Calu3 (cell line): ENCODE measurements around the gene TPST1. TPM values are rescaled to one million over a fixed set of nuclear protein-coding genes. Genes with fewer than 3 reads are reported as not detected.

Experiments
- BruUV-seq: library from RNA; stranded (reverse); fragments of 400-500 nt; replicated peaks from 2 replicates; lab custom pipeline; 2021; lab: Mats Ljungman, UMichigan
- CTCF ChIA-PET: fragments of 300-600 bp; sonication (Branson Sonifier 250); formaldehyde crosslinking; loops from one replicate; lab custom pipeline; 2022; ENCODE audit warnings: antibody characterized with exemption; lab: Charles Lee
- DNase-seq: peaks from one replicate; pipeline ENCODE4 v3.0.0; 2022
- H3K27ac Mint-ChIP-seq: one replicate; pipeline ENCODE4 v1.8.0; 2022; ENCODE audit warnings: mixed read lengths; ENCODE audit not compliant: unreplicated experiment
- H3K27me3 Mint-ChIP-seq: one replicate; pipeline ENCODE4 v1.8.0; 2022; ENCODE audit warnings: mixed read lengths; ENCODE audit not compliant: unreplicated experiment
- H3K36me3 Mint-ChIP-seq: one replicate; pipeline ENCODE4 v1.8.0; 2022; ENCODE audit warnings: mild to moderate bottlenecking, moderate library complexity, mixed read lengths; ENCODE audit not compliant: insufficient read depth, unreplicated experiment
- H3K4me1 Mint-ChIP-seq: one replicate; pipeline ENCODE4 v1.8.0; 2022; ENCODE audit warnings: mild to moderate bottlenecking, low read depth, mixed read lengths; ENCODE audit not compliant: unreplicated experiment
- H3K4me3 Mint-ChIP-seq: one replicate; pipeline ENCODE4 v1.8.0; 2022; ENCODE audit warnings: mild to moderate bottlenecking, low read depth, moderate library complexity, mixed read lengths; ENCODE audit not compliant: unreplicated experiment
- H3K9me3 Mint-ChIP-seq: one replicate; pipeline ENCODE4 v1.8.0; 2022; ENCODE audit warnings: low read depth, mixed read lengths; ENCODE audit not compliant: unreplicated experiment
- intact Hi-C: fragments of 100-400 bp; cut with micrococcal nuclease; formaldehyde crosslinking; loops from one replicate; pipeline ENCODE4 v1.10.0; 2022; ENCODE audit not compliant: unreplicated experiment
- total RNA-seq: library from RNA; stranded (reverse); gene quantifications from 2 replicates; pipeline ENCODE4 v1.2.3, GENCODE V29; 2022
- TF ChIP-seq, protein P1 (sequence below): fragments of 200-600 bp; IDR thresholded peaks from one replicate; pipeline ENCODE4 v1.8.0; 2022; ENCODE audit warnings: antibody characterized with exemption; ENCODE audit not compliant: unreplicated experiment

TPST1 gene
- total RNA-seq, 1 experiment from 2014 or later: 11.4 TPM

DNA sequence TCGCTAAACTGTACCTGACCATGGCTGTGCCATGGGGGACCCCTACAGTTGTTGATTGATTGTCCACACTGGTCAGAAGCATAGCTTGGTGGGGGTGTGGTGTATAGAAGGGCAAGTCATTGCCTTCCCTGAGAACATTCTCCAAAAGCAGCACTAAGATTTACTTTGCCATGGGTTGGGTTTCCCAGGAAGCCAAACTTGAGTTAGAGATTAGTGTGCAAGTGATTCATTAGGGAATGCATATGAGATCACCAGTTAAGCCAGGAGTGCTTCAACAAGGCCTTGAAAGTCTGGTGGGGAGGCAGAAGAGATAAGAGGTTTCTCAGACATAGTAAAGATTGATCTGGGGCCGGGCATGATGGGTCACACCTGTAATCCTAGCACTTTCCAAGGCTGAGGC is 21.4 kb upstream of the TPST1 start:
- TF ChIP-seq, protein P1, sequence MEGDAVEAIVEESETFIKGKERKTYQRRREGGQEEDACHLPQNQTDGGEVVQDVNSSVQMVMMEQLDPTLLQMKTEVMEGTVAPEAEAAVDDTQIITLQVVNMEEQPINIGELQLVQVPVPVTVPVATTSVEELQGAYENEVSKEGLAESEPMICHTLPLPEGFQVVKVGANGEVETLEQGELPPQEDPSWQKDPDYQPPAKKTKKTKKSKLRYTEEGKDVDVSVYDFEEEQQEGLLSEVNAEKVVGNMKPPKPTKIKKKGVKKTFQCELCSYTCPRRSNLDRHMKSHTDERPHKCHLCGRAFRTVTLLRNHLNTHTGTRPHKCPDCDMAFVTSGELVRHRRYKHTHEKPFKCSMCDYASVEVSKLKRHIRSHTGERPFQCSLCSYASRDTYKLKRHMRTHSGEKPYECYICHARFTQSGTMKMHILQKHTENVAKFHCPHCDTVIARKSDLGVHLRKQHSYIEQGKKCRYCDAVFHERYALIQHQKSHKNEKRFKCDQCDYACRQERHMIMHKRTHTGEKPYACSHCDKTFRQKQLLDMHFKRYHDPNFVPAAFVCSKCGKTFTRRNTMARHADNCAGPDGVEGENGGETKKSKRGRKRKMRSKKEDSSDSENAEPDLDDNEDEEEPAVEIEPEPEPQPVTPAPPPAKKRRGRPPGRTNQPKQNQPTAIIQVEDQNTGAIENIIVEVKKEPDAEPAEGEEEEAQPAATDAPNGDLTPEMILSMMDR: no peak
- Mint-ChIP-seq H3K36me3 (no peaks in the 10 kb centered on the region), H3K9me3 (no peaks in the 10 kb centered on the region), H3K4me3 (no peak overlapping the region), H3K4me1 (peaks cover 9% of the 10 kb centered on the region), H3K27ac (no peak overlapping the region), H3K27me3 (no peaks in the 10 kb centered on the region)
- CTCF ChIA-PET: no interaction called here
- no TSS peak for BruUV-seq
- intact Hi-C loops: no loop called here
- DNase-seq: no peak

GRCh38 chr7:66185680-66186187 is 19.4 kb upstream of the TPST1 start:
- intact Hi-C loops: no loop called here
- no peak overlapping the region for H3K27ac Mint-ChIP-seq
- CTCF ChIA-PET: no interaction called here
- no peak for DNase-seq
- peaks cover 9% of the 10 kb centered on the region for H3K4me1 Mint-ChIP-seq
- no TSS peak for BruUV-seq
- no peak overlapping the region for H3K4me3 Mint-ChIP-seq
- H3K9me3 Mint-ChIP-seq: no peaks in the 10 kb centered on the region
- H3K27me3 Mint-ChIP-seq: no peaks in the 10 kb centered on the region
- TF ChIP-seq, protein P1: no peak
- no peaks in the 10 kb centered on the region for H3K36me3 Mint-ChIP-seq

DNA sequence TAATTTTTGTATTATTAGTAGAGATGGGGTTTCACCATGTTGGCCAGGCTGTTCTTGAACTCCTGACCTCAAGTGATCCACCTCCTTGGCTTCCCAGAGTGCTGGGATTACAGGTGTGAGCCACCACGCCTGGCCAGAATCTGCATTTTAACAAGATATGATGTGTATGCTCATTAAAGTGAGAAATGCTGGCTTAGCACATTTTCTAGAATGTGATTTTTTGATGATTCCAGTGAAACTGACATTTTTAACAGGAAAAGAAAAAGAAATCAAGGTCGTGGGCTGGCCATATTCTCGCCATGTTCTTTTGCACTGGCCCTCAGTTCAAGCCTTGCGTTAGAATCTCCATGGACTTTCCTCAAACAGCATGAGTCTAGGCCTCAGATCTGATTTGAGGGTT is 18.1 kb upstream of the TPST1 start:
- BruUV-seq: no TSS peak
- Mint-ChIP-seq H3K27ac (no peak overlapping the region), H3K36me3 (no peaks in the 10 kb centered on the region), H3K27me3 (no peaks in the 10 kb centered on the region), H3K4me1 (peaks cover 9% of the 10 kb centered on the region), H3K9me3 (no peaks in the 10 kb centered on the region), H3K4me3 (no peak overlapping the region)
- TF ChIP-seq, protein P1: no peak
- intact Hi-C loops: no loop called here
- DNase-seq: no peak
- CTCF ChIA-PET: no interaction called here

DNA sequence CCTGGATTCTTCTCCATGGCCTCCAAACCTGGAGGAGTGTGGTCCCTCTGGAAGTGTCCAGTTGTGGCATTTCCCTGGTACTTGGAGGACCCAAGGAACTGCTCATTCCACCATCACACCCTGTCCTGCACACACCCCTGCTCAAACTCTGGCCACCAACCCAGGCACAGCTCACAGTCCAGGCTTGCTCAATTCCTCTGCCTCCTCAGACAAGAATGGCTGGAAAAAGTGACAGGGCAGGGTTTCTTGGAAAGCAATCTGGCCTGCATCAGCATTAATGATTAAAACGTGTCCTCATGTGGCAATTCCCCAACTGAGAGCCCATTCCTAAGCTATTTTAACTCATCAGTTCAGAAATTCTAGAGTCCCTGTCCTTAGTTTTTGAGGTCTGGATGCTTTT is 17.2 kb upstream of the TPST1 start:
- Mint-ChIP-seq H3K4me1 (peaks cover 9% of the 10 kb centered on the region), H3K4me3 (no peak overlapping the region), H3K36me3 (no peaks in the 10 kb centered on the region), H3K9me3 (no peaks in the 10 kb centered on the region), H3K27me3 (peaks cover 6% of the 10 kb centered on the region), H3K27ac (no peak overlapping the region)
- intact Hi-C loops: no loop called here
- TF ChIP-seq, protein P1: no peak
- CTCF ChIA-PET: no interaction called here
- DNase-seq: no peak
- BruUV-seq: no TSS peak
